Neural crest cell (in vitro differentiated cells): ENCODE measurements around the gene CYYR1. TPM values are rescaled to one million over a fixed set of nuclear protein-coding genes. Genes with fewer than 3 reads are reported as not detected.
A peak's percentile ranks its signal among the peaks of the same experiment; 100 is the strongest.

ENCODE experiments used
- DNase-seq: peaks from one replicate; pipeline ENCODE4 v3.0.0; 2021; ENCODE audit warnings: low read depth, mixed read lengths, low spot score
- H3K27ac Mint-ChIP-seq: one replicate; pipeline ENCODE4 v1.8.0; 2021; ENCODE audit warnings: mild to moderate bottlenecking, mixed read lengths; ENCODE audit not compliant: unreplicated experiment
- H3K27me3 Mint-ChIP-seq: 2 replicates; pipeline ENCODE4 v1.8.0; 2021; ENCODE audit warnings: low read depth, mild to moderate bottlenecking, mixed read lengths
- H3K36me3 Mint-ChIP-seq: 2 replicates; pipeline ENCODE4 v1.8.0; 2021; ENCODE audit warnings: low read depth, mild to moderate bottlenecking, mixed read lengths
- H3K4me1 Mint-ChIP-seq: 2 replicates; pipeline ENCODE4 v1.8.0; 2021; ENCODE audit warnings: mixed read lengths
- H3K4me3 Mint-ChIP-seq: one replicate; pipeline ENCODE4 v1.8.0; 2021; ENCODE audit warnings: mild to moderate bottlenecking, mixed read lengths
- H3K9me3 Mint-ChIP-seq: 2 replicates; pipeline ENCODE4 v1.8.0; 2021; ENCODE audit warnings: mixed read lengths
- total RNA-seq: library from RNA; stranded (reverse); gene quantifications from 2 replicates; pipeline ENCODE4 v1.2.1, GENCODE V29; 2021
- TF ChIP-seq, protein P1 (sequence below): fragments of 200-600 bp; sonication (generic); conservative IDR thresholded peaks from 2 replicates; pipeline ENCODE4 v1.5.0; 2021; ENCODE audit warnings: antibody characterized with exemption, mild to moderate bottlenecking

CYYR1 gene
- total RNA-seq, 1 donor from 2014 or later = 18.2 TPM

DNA sequence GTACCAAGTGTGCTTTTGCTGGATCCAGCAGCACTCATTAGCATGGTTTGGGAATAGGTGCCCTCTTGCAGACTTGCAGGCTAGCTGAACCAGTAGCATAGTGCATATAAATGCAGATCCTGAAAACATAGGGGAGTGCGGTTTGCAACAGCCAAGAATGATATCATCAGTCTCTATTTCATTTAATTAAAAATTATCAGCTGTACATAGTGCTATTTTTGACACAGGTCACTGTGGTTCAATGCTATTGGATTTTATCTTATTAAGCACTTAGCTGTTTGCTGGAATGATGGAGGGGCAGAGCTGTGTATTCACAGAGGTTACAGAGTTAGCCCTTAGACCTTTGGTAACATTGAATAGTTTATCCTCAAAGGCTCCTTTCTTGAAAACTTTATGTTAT, 43.6 kb downstream of the CYYR1 start:
- no peaks in the 10 kb centered on the region for H3K4me1 Mint-ChIP-seq
- no peaks in the 10 kb centered on the region for H3K27me3 Mint-ChIP-seq
- no peak for DNase-seq
- H3K9me3 Mint-ChIP-seq = peaks cover 4% of the 10 kb centered on the region
- TF ChIP-seq, protein P1, sequence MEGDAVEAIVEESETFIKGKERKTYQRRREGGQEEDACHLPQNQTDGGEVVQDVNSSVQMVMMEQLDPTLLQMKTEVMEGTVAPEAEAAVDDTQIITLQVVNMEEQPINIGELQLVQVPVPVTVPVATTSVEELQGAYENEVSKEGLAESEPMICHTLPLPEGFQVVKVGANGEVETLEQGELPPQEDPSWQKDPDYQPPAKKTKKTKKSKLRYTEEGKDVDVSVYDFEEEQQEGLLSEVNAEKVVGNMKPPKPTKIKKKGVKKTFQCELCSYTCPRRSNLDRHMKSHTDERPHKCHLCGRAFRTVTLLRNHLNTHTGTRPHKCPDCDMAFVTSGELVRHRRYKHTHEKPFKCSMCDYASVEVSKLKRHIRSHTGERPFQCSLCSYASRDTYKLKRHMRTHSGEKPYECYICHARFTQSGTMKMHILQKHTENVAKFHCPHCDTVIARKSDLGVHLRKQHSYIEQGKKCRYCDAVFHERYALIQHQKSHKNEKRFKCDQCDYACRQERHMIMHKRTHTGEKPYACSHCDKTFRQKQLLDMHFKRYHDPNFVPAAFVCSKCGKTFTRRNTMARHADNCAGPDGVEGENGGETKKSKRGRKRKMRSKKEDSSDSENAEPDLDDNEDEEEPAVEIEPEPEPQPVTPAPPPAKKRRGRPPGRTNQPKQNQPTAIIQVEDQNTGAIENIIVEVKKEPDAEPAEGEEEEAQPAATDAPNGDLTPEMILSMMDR = no peak
- H3K4me3 Mint-ChIP-seq = no peak overlapping the region
- no peak overlapping the region for H3K27ac Mint-ChIP-seq
- peaks cover 11% of the 10 kb centered on the region for H3K36me3 Mint-ChIP-seq

DNA sequence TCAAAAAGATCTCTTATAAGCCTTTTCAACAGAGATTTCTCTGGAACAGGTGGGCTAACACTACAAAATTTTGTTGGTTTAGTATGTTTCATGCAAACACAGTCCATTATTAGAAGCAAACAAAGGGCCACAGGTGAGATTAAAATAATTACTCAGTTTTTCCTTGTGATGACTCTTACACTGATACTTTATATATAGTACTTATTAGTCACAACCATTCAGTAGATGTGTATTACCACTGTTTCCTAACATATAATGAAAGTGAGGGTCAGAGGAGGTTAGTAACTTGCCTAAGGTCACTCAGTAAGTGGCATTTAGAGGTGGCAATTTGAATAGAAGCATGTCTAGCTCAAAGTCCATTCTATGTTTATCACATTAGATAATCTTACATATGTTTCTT, 44.2 kb downstream of the CYYR1 start:
- TF ChIP-seq, protein P1 = no peak
- no peak overlapping the region for H3K4me3 Mint-ChIP-seq
- H3K27ac Mint-ChIP-seq = no peak overlapping the region
- peaks cover 11% of the 10 kb centered on the region for H3K36me3 Mint-ChIP-seq
- DNase-seq = no peak
- H3K4me1 Mint-ChIP-seq = no peaks in the 10 kb centered on the region
- no peaks in the 10 kb centered on the region for H3K27me3 Mint-ChIP-seq
- peaks cover 4% of the 10 kb centered on the region for H3K9me3 Mint-ChIP-seq

DNA sequence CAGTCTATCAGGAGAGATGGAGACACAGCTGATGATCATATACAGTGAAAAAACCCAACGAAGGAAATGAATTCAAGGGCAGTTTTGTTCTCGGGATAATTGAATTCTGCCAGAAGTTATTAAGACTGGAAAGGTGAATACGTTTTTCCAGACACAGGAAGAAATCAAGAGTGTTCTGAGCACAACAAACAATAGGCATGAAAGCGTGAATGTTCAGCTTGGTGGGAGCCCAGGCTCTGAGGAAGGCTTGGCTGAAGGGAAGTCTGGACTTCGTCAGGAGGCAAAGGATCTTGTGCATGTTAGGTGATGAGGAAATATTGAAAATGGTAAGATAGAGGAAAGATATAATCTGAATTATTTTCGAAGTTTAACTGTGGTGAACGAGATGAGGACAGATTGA, 50.4 kb downstream of the CYYR1 start:
- Mint-ChIP-seq H3K27me3 (no peaks in the 10 kb centered on the region), H3K36me3 (peaks cover 30% of the 10 kb centered on the region), H3K4me3 (no peak overlapping the region), H3K4me1 (no peaks in the 10 kb centered on the region), H3K27ac (no peak overlapping the region), H3K9me3 (peaks cover 5% of the 10 kb centered on the region)
- no peak for DNase-seq
- TF ChIP-seq, protein P1 = no peak

DNA sequence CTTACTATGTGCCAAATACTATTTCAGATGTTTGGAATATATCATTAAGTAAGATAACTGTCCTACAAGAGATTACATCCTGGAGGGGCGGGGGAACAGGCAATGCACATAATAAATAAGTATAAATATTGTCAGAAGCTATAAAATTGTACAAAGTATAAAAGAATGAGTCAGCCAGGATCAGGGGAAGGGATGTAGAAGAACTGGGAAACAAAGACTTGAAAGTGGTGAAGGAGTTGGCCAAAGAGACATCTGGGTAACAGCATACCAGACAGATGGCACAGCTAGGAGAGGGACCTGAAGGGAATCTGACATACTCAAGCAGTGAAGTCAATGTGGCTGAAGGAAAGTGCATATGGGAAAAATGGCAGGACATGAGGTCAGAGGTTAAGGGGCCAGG, 53.9 kb downstream of the CYYR1 start:
- Mint-ChIP-seq H3K9me3 (peaks cover 5% of the 10 kb centered on the region), H3K4me1 (no peaks in the 10 kb centered on the region), H3K27me3 (no peaks in the 10 kb centered on the region), H3K4me3 (no peak overlapping the region), H3K27ac (peak overlapping the region; percentile 69), H3K36me3 (peaks cover 28% of the 10 kb centered on the region)
- DNase-seq = no peak
- TF ChIP-seq, protein P1 = no peak

DNA sequence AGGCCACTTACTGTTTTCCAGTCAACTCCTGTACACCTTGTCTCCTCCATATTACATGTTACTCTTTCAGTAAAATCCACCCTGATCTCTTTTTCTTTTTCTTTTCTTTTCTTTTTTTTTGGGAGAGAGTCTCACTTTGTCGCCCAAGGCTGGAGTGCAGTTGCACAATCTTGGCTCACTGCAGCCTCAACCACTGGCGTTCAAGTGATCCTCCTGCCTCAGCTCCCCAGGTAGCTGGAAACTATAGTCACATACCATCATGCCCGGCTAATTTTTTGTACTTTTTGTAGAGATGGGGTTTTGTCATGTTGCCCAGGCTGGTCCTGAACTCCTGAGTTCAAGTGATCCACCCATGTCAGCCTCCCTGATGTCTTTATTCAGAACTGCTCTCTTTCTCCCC, 57.8 kb downstream of the CYYR1 start:
- Mint-ChIP-seq H3K4me3 (no peak overlapping the region), H3K36me3 (peaks cover 15% of the 10 kb centered on the region), H3K27me3 (no peaks in the 10 kb centered on the region), H3K27ac (no peak overlapping the region), H3K9me3 (peaks cover 5% of the 10 kb centered on the region), H3K4me1 (peaks cover 4% of the 10 kb centered on the region)
- TF ChIP-seq, protein P1 = no peak
- DNase-seq = no peak

DNA sequence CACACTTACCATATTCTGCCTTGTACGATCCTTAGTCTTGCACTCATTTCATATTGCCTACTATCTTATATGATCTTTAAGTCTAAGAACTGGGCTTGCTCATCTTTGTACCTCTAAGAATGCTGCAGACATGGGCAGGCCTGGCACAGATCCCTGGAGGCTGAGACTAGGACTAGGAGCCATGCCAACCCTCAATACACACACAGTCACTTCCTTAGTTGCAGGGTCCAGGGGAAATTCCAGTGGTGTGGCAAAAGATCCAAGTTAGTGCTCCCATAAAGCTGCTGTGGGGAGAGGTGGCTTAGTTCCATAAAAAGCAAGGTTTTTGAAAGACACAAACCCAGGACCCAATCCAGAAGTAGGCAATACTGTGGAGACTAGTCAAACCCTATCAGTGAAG, 59.9 kb downstream of the CYYR1 start:
- DNase-seq = no peak
- TF ChIP-seq, protein P1 = no peak
- no peaks in the 10 kb centered on the region for H3K9me3 Mint-ChIP-seq
- H3K4me3 Mint-ChIP-seq = no peak overlapping the region
- H3K36me3 Mint-ChIP-seq = peaks cover 5% of the 10 kb centered on the region
- H3K27ac Mint-ChIP-seq = no peak overlapping the region
- H3K27me3 Mint-ChIP-seq = no peaks in the 10 kb centered on the region
- peaks cover 4% of the 10 kb centered on the region for H3K4me1 Mint-ChIP-seq
